Neural cell (in vitro differentiated cells): ENCODE data around the gene MTFMT. TPM values are rescaled to one million over a fixed set of nuclear protein-coding genes. Genes with fewer than 3 reads are reported as not detected.

Experiments
- H2AFZ ChIP-seq: fragments of 200-600, 300-800 bp; sonication (generic), shearing (Covaris generic); 2 replicates; pipeline ENCODE4 v1.6.0; 2014; ENCODE audit warnings: low read depth, mild to moderate bottlenecking, antibody characterized with exemption, low read length, moderate library complexity
- H3F3A ChIP-seq: fragments of 200-600 bp; shearing (Covaris generic); 2 replicates; pipeline ENCODE4 v1.6.1; 2016; ENCODE audit warnings: mild to moderate bottlenecking, moderate library complexity, mixed read lengths, antibody characterized with exemption, low read length; ENCODE audit not compliant: insufficient read depth, poor library complexity, severe bottlenecking
- H3K27ac ChIP-seq: fragments of 200-600, 300-800 bp; sonication (generic), shearing (Covaris generic); 2 replicates; pipeline ENCODE4 v1.5.1; 2014; ENCODE audit warnings: mild to moderate bottlenecking, low read length, moderate library complexity
- H3K27me3 ChIP-seq: fragments of 300-800, 200-600 bp; sonication (generic), shearing (Covaris generic); 2 replicates; pipeline ENCODE4 v1.6.0; 2014; ENCODE audit warnings: mild to moderate bottlenecking, low read depth, low read length, moderate library complexity; ENCODE audit not compliant: insufficient read depth
- H3K36me3 ChIP-seq: fragments of 300-800, 200-600 bp; sonication (generic), shearing (Covaris generic); 2 replicates; pipeline ENCODE4 v1.5.1; 2014; ENCODE audit warnings: mild to moderate bottlenecking, antibody characterized with exemption, low read length, moderate library complexity; ENCODE audit not compliant: insufficient read depth
- H3K4me2 ChIP-seq: fragments of 300-800, 200-600 bp; sonication (generic), shearing (Covaris generic); 2 replicates; pipeline ENCODE4 v1.6.0; 2014; ENCODE audit warnings: mild to moderate bottlenecking, low read length
- H3K4me3 ChIP-seq: fragments of 300-800, 200-600 bp; sonication (generic), shearing (Covaris generic); 2 replicates; pipeline ENCODE4 v1.5.1; 2014; ENCODE audit warnings: mild to moderate bottlenecking, low read length, moderate library complexity
- H3K79me2 ChIP-seq: fragments of 200-600 bp; shearing (Covaris generic); replicated peaks from 2 replicates; pipeline ENCODE4 v1.6.0; 2014; ENCODE audit warnings: mild to moderate bottlenecking, low read length, moderate library complexity; ENCODE audit not compliant: insufficient read depth
- H3K9ac ChIP-seq: fragments of 300-800, 200-600 bp; sonication (generic), shearing (Covaris generic); 2 replicates; pipeline ENCODE4 v1.6.1; 2016; ENCODE audit warnings: mild to moderate bottlenecking, low read length, mixed read lengths
- H3K9me2 ChIP-seq: fragments of 200-600 bp; shearing (Covaris generic); 2 replicates; pipeline ENCODE4 v1.6.1; 2016; ENCODE audit warnings: mild to moderate bottlenecking, low read length, mixed read lengths; ENCODE audit not compliant: insufficient read depth
- H3K9me3 ChIP-seq: fragments of 200-600, 300-800 bp; sonication (generic), shearing (Covaris generic); 2 replicates; pipeline ENCODE4 v1.6.1; 2016; ENCODE audit warnings: mild to moderate bottlenecking, mixed run types, low read length, moderate library complexity, mixed read lengths
- H4K20me1 ChIP-seq: fragments of 200-600 bp; shearing (Covaris generic); 2 replicates; pipeline ENCODE4 v1.6.1; 2016; ENCODE audit warnings: mild to moderate bottlenecking, mixed run types; ENCODE audit not compliant: insufficient read depth
- EP300 ChIP-seq: fragments of 450-650 bp; conservative IDR thresholded peaks from 2 replicates; pipeline ENCODE4 v1.6.1; 2014; ENCODE audit warnings: antibody characterized with exemption, mild to moderate bottlenecking, moderate library complexity; ENCODE audit not compliant: poor library complexity, severe bottlenecking
- EZH2 ChIP-seq: fragments of 200-600, 300-800 bp; shearing (Covaris generic), sonication (generic); IDR thresholded peaks from 2 replicates; pipeline ENCODE4 v1.6.1; 2014; ENCODE audit warnings: antibody characterized with exemption, low read length, borderline replicate concordance, mild to moderate bottlenecking; ENCODE audit not compliant: insufficient read depth, poor library complexity, severe bottlenecking
- MXI1 ChIP-seq: fragments of 450-650 bp; conservative IDR thresholded peaks from 2 replicates; pipeline ENCODE4 v1.6.1; 2014; ENCODE audit warnings: antibody characterized with exemption, mild to moderate bottlenecking; ENCODE audit not compliant: poor library complexity, severe bottlenecking
- POLR2AphosphoS5 ChIP-seq: IDR thresholded peaks from 2 replicates; pipeline ENCODE4 v1.6.1; 2012
- RAD21 ChIP-seq: fragments of 450-650 bp; conservative IDR thresholded peaks from 2 replicates; pipeline ENCODE4 v1.6.1; 2014; ENCODE audit warnings: antibody characterized with exemption, mild to moderate bottlenecking, moderate library complexity
- SMC3 ChIP-seq: fragments of 450-650 bp; conservative IDR thresholded peaks from 2 replicates; pipeline ENCODE4 v1.6.1; 2014; ENCODE audit warnings: antibody characterized with exemption, mild to moderate bottlenecking, moderate library complexity; ENCODE audit not compliant: poor library complexity
- TAF1 ChIP-seq: IDR thresholded peaks from 2 replicates; pipeline ENCODE4 v1.6.1; 2012; ENCODE audit warnings: low read depth
- polyA plus RNA-seq: library from polyadenylated mRNA; depleted of rRNA; stranded (reverse); fragments of >200 nt; gene quantifications from 2 replicates; pipeline ENCODE4 v1.2.3, GENCODE V29; 2014
- TF ChIP-seq, protein P1 (sequence below): fragments of 450-650 bp; IDR thresholded peaks from 2 replicates; pipeline ENCODE4 v1.5.1; 2014; ENCODE audit warnings: antibody characterized with exemption, mild to moderate bottlenecking, moderate library complexity; ENCODE audit not compliant: poor library complexity, severe bottlenecking
- TF ChIP-seq, protein P2 (sequence below): IDR thresholded peaks from 2 replicates; pipeline ENCODE4 v1.6.1; 2012; ENCODE audit warnings: borderline replicate concordance

MTFMT gene
- polyA plus RNA-seq, 1 donor from 2014 or later: 21.3 TPM

DNA sequence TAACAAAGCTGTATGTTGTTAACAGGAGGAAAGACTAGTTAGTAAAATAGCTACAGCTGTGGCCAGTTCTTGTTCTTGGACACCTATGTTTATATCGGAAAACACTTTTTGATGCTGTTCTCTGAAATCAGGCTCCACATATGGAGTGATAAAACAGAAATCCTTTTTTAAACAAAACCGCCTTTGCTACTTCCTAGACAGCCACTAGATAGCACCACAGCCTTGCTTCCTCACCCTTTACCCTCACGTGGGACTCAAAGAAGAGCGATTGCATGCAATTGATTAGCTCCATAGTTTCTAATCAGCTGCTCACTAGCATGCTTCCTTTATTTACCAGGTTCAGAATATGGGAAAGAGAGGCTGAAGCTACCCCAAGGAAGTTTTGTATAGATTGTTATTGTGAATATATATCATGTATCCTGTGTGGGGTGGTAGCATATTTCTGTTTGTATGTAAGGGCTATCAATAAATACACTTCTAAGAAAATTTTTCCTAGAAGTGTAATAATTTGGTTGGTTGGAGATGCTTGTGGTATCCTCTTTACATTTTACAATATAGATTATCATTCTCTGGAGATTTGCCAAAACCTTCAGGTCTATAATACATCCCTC, 4.3 kb upstream of the MTFMT start:
- Histone ChIP-seq H2AFZ (no peak overlapping the region), H3K79me2 (peaks cover 1% of the 10 kb centered on the region), H4K20me1 (no peaks in the 10 kb centered on the region), H3K36me3 (no peaks in the 10 kb centered on the region), H3K4me3 (no peak overlapping the region), H3F3A (no peaks in the 10 kb centered on the region), H3K4me2 (no peak overlapping the region), H3K9me3 (no peaks in the 10 kb centered on the region), H3K27me3 (no peaks in the 10 kb centered on the region), H3K27ac (no peak overlapping the region), H3K9ac (no peak overlapping the region), H3K9me2 (no peaks in the 10 kb centered on the region)
- TF ChIP-seq POLR2AphosphoS5: no peak
- no peak for TF ChIP-seq EP300
- peak; percentile 92 for TF ChIP-seq RAD21
- TF ChIP-seq TAF1: no peak
- TF ChIP-seq SMC3: peak; percentile 89
- TF ChIP-seq, protein P1, sequence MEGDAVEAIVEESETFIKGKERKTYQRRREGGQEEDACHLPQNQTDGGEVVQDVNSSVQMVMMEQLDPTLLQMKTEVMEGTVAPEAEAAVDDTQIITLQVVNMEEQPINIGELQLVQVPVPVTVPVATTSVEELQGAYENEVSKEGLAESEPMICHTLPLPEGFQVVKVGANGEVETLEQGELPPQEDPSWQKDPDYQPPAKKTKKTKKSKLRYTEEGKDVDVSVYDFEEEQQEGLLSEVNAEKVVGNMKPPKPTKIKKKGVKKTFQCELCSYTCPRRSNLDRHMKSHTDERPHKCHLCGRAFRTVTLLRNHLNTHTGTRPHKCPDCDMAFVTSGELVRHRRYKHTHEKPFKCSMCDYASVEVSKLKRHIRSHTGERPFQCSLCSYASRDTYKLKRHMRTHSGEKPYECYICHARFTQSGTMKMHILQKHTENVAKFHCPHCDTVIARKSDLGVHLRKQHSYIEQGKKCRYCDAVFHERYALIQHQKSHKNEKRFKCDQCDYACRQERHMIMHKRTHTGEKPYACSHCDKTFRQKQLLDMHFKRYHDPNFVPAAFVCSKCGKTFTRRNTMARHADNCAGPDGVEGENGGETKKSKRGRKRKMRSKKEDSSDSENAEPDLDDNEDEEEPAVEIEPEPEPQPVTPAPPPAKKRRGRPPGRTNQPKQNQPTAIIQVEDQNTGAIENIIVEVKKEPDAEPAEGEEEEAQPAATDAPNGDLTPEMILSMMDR: peak; percentile 89
- TF ChIP-seq MXI1: peak; percentile 57

DNA sequence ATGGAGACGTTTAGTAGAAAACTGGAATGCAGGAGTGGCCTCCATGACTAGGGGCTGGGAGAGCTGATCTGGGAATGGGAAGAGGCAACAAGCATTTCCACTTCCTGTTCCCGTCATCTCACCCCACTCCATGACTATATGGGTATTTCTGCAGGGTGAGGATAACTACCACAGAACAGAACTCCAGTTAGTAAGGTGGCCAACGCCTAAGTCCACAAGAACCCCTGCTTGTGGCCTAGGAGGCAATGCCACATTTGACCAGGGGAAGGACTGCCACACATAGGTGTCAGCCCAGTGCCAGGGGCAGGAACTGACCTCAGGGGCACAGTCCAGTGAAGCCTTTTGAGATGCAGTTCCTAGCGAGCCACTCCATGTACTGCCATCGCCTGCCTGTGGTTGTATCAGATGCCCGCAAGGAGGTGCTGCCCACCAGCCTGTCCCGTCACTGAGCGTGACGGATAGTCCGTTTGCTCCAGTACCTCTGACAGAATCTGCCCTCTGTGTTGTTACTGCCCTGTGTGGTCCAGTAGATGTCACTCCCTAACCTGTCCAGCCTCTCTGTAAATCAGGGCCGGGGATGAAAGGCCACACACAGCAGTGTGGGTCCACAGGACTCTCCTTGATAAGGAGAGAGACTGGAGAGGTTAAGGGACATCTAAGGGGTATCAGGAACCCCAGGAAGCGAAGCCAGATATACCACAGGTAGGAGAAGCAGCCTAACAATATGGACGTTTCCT, 3.5 kb upstream of the MTFMT start:
- H3K4me2 ChIP-seq: no peak overlapping the region
- H3K9me2 ChIP-seq: no peaks in the 10 kb centered on the region
- H3K4me3 ChIP-seq: no peak overlapping the region
- H4K20me1 ChIP-seq: no peaks in the 10 kb centered on the region
- no peak overlapping the region for H3K9ac ChIP-seq
- H3K9me3 ChIP-seq: no peaks in the 10 kb centered on the region
- no peaks in the 10 kb centered on the region for H3F3A ChIP-seq
- TF ChIP-seq, protein P1: peak; percentile 15
- TF ChIP-seq POLR2AphosphoS5 (no peak), SMC3 (no peak)
- peaks cover 3% of the 10 kb centered on the region for H3K79me2 ChIP-seq
- no peaks in the 10 kb centered on the region for H3K36me3 ChIP-seq
- no peaks in the 10 kb centered on the region for H3K27me3 ChIP-seq
- H2AFZ ChIP-seq: no peak overlapping the region
- H3K27ac ChIP-seq: no peak overlapping the region

DNA sequence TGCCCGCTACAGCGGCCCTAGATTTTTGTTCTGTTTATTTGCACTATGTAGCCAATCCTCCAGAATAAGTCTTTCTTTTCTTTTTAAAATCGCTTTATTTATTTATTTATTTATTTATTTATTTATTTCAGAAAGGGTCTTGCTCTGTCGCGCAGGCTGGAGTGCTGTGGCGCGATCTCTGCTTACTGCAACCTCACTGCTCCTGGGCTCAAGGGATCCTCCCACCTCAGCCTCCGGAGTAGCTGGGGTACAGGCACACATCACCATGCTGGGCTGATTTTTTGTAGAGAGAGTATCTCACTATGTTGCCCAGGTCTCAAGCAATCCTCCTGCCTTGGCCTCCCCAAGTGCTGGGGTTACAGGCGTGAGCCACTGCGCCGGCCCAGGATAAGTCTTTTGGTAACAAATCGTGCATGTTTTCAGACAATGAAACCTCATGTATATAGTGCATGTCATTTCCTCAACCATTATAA, 333 bp upstream of the MTFMT start:
- H3K4me2 ChIP-seq: no peak overlapping the region
- H3K36me3 ChIP-seq: no peaks in the 10 kb centered on the region
- no peak overlapping the region for H3K9ac ChIP-seq
- TF ChIP-seq EP300 (no peak), SMC3 (no peak), RAD21 (no peak), TAF1 (no peak), MXI1 (no peak), EZH2 (no peak)
- TF ChIP-seq, protein P2, sequence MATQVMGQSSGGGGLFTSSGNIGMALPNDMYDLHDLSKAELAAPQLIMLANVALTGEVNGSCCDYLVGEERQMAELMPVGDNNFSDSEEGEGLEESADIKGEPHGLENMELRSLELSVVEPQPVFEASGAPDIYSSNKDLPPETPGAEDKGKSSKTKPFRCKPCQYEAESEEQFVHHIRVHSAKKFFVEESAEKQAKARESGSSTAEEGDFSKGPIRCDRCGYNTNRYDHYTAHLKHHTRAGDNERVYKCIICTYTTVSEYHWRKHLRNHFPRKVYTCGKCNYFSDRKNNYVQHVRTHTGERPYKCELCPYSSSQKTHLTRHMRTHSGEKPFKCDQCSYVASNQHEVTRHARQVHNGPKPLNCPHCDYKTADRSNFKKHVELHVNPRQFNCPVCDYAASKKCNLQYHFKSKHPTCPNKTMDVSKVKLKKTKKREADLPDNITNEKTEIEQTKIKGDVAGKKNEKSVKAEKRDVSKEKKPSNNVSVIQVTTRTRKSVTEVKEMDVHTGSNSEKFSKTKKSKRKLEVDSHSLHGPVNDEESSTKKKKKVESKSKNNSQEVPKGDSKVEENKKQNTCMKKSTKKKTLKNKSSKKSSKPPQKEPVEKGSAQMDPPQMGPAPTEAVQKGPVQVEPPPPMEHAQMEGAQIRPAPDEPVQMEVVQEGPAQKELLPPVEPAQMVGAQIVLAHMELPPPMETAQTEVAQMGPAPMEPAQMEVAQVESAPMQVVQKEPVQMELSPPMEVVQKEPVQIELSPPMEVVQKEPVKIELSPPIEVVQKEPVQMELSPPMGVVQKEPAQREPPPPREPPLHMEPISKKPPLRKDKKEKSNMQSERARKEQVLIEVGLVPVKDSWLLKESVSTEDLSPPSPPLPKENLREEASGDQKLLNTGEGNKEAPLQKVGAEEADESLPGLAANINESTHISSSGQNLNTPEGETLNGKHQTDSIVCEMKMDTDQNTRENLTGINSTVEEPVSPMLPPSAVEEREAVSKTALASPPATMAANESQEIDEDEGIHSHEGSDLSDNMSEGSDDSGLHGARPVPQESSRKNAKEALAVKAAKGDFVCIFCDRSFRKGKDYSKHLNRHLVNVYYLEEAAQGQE: no peak
- TF ChIP-seq, protein P1: no peak
- no peaks in the 10 kb centered on the region for H3F3A ChIP-seq
- H2AFZ ChIP-seq: no peak overlapping the region
- no peaks in the 10 kb centered on the region for H3K9me3 ChIP-seq
- peaks cover 3% of the 10 kb centered on the region for H3K79me2 ChIP-seq
- no peak overlapping the region for H3K27ac ChIP-seq
- peak overlapping the region; percentile 96 for H3K4me3 ChIP-seq
- no peaks in the 10 kb centered on the region for H4K20me1 ChIP-seq
- no peaks in the 10 kb centered on the region for H3K9me2 ChIP-seq
- no peaks in the 10 kb centered on the region for H3K27me3 ChIP-seq
